PC-9 (cell line): Measurements from ENCODE around the gene TEX26. TPM values are rescaled to one million over a fixed set of nuclear protein-coding genes. Genes with fewer than 3 reads are reported as not detected.

Experiments used
- BruUV-seq: library from RNA; stranded (reverse); fragments of 400-500 nt; replicated peaks from 2 replicates; lab custom pipeline; 2021; lab: Mats Ljungman, UMichigan
- CTCF ChIA-PET: fragments of 300-600 bp; sonication (Branson Sonifier 250); formaldehyde crosslinking; loops from one replicate; lab custom pipeline; 2022; ENCODE audit warnings: antibody characterized with exemption; lab: Charles Lee
- POLR2A ChIA-PET: fragments of 300-600 bp; sonication (Branson Sonifier 250); formaldehyde crosslinking; loops from one replicate; lab custom pipeline; 2022; ENCODE audit warnings: antibody characterized with exemption; ENCODE audit not compliant: unreplicated experiment; lab: Charles Lee
- DNase-seq, 2 experiments: peaks; one replicate each; pipeline versions ENCODE4 v3.0.0 to v3.0.0-alpha.2; 2015 to 2022; ENCODE audit warnings: mixed read lengths in 1 of 2
- H2AFZ ChIP-seq: fragments of 200-600 bp; sonication (generic); 2 replicates; pipeline ENCODE4 v1.8.1; 2017; ENCODE audit warnings: antibody characterized with exemption
- H3F3A ChIP-seq: fragments of 200-600 bp; sonication (generic); 2 replicates; pipeline ENCODE4 v1.8.1; 2017; ENCODE audit warnings: antibody characterized with exemption, mild to moderate bottlenecking, low read depth; ENCODE audit not compliant: insufficient read depth
- H3K27ac ChIP-seq: fragments of 200-600 bp; sonication (generic); 2 replicates; pipeline ENCODE4 v1.6.1; 2016; ENCODE audit warnings: mixed run types
- H3K27me3 ChIP-seq: fragments of 200-600 bp; sonication (generic); 2 replicates; pipeline ENCODE4 v1.6.1; 2016; ENCODE audit warnings: low read depth, mixed run types; ENCODE audit not compliant: insufficient read depth
- H3K36me3 ChIP-seq: fragments of 200-600 bp; sonication (generic); 2 replicates; pipeline ENCODE4 v1.6.1; 2016; ENCODE audit warnings: low read depth, mixed run types
- H3K4me1 ChIP-seq: fragments of 200-600 bp; sonication (generic); replicated peaks from 2 replicates; pipeline ENCODE4 v1.6.1; 2016; ENCODE audit warnings: mixed run types; ENCODE audit not compliant: insufficient read depth
- H3K4me2 ChIP-seq: fragments of 200-600 bp; sonication (generic); 2 replicates; pipeline ENCODE4 v1.6.1; 2017; ENCODE audit warnings: mixed run types
- H3K4me3 ChIP-seq: fragments of 200-600 bp; sonication (generic); 2 replicates; pipeline ENCODE4 v1.6.1; 2016; ENCODE audit warnings: mixed run types
- H3K79me2 ChIP-seq: fragments of 200-600 bp; sonication (generic); 2 replicates; pipeline ENCODE4 v1.6.1; 2017; ENCODE audit warnings: low read depth, mixed run types
- H3K9me2 ChIP-seq: fragments of 200-600 bp; sonication (generic); 2 replicates; pipeline ENCODE4 v1.8.1; 2017; ENCODE audit warnings: mild to moderate bottlenecking; ENCODE audit not compliant: insufficient read depth
- H3K9me3 ChIP-seq: fragments of 200-600 bp; sonication (generic); 2 replicates; pipeline ENCODE4 v1.8.1; 2016; ENCODE audit warnings: low read depth; ENCODE audit not compliant: insufficient read depth
- H4K20me1 ChIP-seq: fragments of 200-600 bp; sonication (generic); 2 replicates; pipeline ENCODE4 v1.8.1; 2017; ENCODE audit not compliant: insufficient read depth
- EZH2 ChIP-seq: fragments of 200-600 bp; sonication (generic); IDR thresholded peaks from 2 replicates; pipeline ENCODE4 v1.8.0; 2017; ENCODE audit warnings: antibody characterized with exemption, low read depth
- intact Hi-C: fragments of 100-400 bp; cut with micrococcal nuclease; formaldehyde crosslinking; loops from one replicate; pipeline ENCODE4 v1.10.0; 2022; ENCODE audit not compliant: unreplicated experiment
- total RNA-seq: library from RNA; stranded (reverse); gene quantifications from 2 replicates; pipeline ENCODE4 v1.2.3, GENCODE V29; 2021
- TF ChIP-seq, protein P1 (sequence below): fragments of 200-600 bp; sonication (generic); conservative IDR thresholded peaks from 2 replicates; pipeline ENCODE4 v1.6.1; 2017; ENCODE audit warnings: mixed run types, antibody characterized with exemption, mild to moderate bottlenecking, moderate library complexity

Gene TEX26
- total RNA-seq, 1 experiment from 2014 or later, result not detected

DNA sequence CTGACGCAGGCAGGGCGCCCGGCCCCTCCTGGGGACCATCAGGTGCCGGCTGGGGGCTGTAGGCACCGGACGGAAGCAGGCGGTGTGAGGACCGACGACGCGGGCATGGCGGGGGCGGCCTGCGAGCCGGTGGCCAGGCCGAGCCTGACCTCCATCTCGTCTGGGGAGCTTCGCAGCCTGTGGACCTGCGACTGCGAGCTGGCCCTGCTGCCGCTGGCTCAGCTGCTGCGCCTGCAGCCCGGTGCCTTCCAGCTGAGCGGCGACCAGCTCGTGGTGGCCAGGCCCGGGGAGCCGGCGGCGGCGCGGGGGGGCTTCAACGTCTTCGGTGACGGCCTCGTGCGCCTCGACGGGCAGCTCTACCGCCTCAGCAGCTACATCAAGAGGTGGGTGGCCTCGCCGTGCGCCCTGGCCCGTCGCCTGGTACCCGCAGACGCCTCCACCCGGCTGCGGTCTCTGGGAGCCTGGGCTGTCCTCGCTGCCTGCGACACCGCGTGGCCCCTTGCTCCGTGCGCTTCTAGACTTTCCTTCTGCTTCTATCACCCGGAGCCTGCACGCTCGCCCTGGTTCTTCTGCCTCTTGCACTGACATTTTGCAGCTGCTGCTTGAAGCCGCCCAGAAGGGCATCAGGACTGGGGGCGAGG lies 25.9 kb upstream of the TEX26 start:
- H3K4me2 ChIP-seq, result no peak overlapping the region
- H3K27me3 ChIP-seq, result peaks cover 50% of the 10 kb centered on the region
- H4K20me1 ChIP-seq, result no peaks in the 10 kb centered on the region
- H3K9me2 ChIP-seq, result no peaks in the 10 kb centered on the region
- intact Hi-C loops, result no loop called here
- H3K9me3 ChIP-seq, result no peaks in the 10 kb centered on the region
- no peaks in the 10 kb centered on the region for H3F3A ChIP-seq
- no peaks in the 10 kb centered on the region for H3K4me1 ChIP-seq
- H3K4me3 ChIP-seq, result no peak overlapping the region
- no TSS peak for BruUV-seq
- TF ChIP-seq, protein P1, sequence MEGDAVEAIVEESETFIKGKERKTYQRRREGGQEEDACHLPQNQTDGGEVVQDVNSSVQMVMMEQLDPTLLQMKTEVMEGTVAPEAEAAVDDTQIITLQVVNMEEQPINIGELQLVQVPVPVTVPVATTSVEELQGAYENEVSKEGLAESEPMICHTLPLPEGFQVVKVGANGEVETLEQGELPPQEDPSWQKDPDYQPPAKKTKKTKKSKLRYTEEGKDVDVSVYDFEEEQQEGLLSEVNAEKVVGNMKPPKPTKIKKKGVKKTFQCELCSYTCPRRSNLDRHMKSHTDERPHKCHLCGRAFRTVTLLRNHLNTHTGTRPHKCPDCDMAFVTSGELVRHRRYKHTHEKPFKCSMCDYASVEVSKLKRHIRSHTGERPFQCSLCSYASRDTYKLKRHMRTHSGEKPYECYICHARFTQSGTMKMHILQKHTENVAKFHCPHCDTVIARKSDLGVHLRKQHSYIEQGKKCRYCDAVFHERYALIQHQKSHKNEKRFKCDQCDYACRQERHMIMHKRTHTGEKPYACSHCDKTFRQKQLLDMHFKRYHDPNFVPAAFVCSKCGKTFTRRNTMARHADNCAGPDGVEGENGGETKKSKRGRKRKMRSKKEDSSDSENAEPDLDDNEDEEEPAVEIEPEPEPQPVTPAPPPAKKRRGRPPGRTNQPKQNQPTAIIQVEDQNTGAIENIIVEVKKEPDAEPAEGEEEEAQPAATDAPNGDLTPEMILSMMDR, result no peak
- TF ChIP-seq EZH2, result no peak
- ChIA-PET CTCF (no interaction called here), POLR2A (no interaction called here)
- H3K27ac ChIP-seq, result no peak overlapping the region
- no peak for DNase-seq
- no peaks in the 10 kb centered on the region for H3K79me2 ChIP-seq
- no peaks in the 10 kb centered on the region for H3K36me3 ChIP-seq
- no peak overlapping the region for H2AFZ ChIP-seq

DNA sequence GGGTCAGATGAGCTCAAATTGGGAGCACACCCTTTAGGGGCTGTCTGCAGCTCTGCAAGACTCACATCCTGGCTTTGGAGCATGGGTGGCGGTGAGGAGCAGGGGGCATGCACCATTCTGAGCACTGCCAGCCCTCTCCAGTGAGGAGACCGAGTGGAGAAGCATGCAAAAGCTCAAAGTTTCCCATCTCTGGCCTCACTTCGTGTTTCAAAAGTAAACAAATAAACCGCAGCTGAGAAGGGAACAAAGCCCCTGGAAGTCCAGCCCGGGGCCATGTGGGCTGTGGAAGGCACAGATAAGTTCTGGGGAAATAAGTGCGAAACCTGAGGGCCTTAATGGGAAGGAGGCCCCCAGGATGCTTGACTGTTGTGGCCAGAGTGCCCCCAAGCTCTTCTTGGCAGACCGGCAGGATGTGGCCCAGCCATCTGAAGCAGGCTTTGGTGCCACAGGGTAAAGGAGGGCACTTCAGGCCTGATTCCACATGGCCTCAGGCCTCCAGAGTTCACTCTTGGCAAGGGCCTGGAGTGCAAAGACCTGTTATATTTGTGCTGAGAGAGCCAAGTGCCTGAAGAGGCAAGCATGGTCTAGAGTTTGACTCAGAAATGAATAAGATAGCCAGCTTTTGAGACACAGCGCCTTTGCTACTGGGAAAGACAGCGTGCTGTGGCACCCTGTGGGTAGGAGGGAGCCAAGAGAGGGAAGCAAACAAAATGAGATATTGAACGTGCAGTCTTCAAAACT lies 25.2 kb upstream of the TEX26 start:
- Histone ChIP-seq H3K9me2 (no peaks in the 10 kb centered on the region), H3K36me3 (no peaks in the 10 kb centered on the region), H3K4me2 (no peak overlapping the region), H3F3A (no peaks in the 10 kb centered on the region), H3K79me2 (no peaks in the 10 kb centered on the region), H3K9me3 (no peaks in the 10 kb centered on the region), H3K4me3 (no peak overlapping the region), H3K27ac (no peak overlapping the region), H3K4me1 (no peaks in the 10 kb centered on the region), H4K20me1 (no peaks in the 10 kb centered on the region), H2AFZ (no peak overlapping the region), H3K27me3 (peaks cover 42% of the 10 kb centered on the region)
- ChIA-PET CTCF (no interaction called here), POLR2A (no interaction called here)
- DNase-seq, result no peak
- no peak for TF ChIP-seq EZH2
- TF ChIP-seq, protein P1, result no peak
- intact Hi-C loops, result no loop called here
- no TSS peak for BruUV-seq

DNA sequence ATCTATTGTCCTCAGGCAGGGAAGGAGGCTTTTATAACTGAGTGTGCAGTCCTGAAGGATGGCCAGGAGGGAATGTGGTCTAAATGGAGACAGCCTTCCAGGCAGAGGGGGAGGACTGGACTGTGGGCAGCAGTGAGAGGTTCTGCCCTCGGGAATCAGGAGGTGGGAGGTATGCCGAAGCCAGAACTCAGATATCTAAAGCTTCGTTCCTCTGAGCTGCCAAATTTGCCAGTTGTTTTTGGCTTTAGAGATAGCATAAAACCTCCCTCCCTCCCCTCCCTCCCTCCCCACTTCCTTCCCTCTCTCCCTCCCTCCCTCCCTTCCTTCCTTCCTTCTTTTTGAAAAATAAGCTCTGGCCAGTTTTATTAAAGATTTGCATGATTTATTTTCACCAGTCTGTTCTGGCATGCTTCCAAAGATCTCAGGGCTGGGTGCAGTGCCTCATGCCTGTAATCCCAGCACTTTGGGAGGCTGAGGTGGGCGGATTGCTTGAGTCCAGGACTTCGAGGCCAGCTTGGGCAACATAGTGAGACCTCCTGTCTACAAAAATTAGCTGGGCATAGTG lies 24.0 kb upstream of the TEX26 start:
- no peaks in the 10 kb centered on the region for H3K9me3 ChIP-seq

More for the DNA sequence above, 24.0 kb upstream of the TEX26 start:
- peaks cover 32% of the 10 kb centered on the region for H3K27me3 ChIP-seq
- DNase-seq, result no peak
- TF ChIP-seq EZH2, result no peak
- TF ChIP-seq, protein P1, result no peak
- H3F3A ChIP-seq, result no peaks in the 10 kb centered on the region
- ChIA-PET POLR2A (no interaction called here), CTCF (no interaction called here)
- no TSS peak for BruUV-seq
- H3K79me2 ChIP-seq, result no peaks in the 10 kb centered on the region
- no peaks in the 10 kb centered on the region for H3K36me3 ChIP-seq
- no peak overlapping the region for H3K4me3 ChIP-seq
- no peaks in the 10 kb centered on the region for H4K20me1 ChIP-seq
- H3K4me2 ChIP-seq, result no peak overlapping the region
- no peaks in the 10 kb centered on the region for H3K9me2 ChIP-seq
- intact Hi-C loops, result no loop called here
- H2AFZ ChIP-seq, result no peak overlapping the region
- H3K4me1 ChIP-seq, result no peaks in the 10 kb centered on the region
- no peak overlapping the region for H3K27ac ChIP-seq
